K562 (cell line): ENCODE measurements around the gene UVRAG. TPM values are rescaled to one million over a fixed set of nuclear protein-coding genes. Genes with fewer than 3 reads are reported as not detected.
A peak's percentile ranks its signal among the peaks of the same experiment; 100 is the strongest.

Experiments used
- ATAC-seq: fragments of 200-7000 bp; cut with Tn5 transposase; 3 replicates; pipeline ENCODE4 v1.9.1; 2020; ENCODE audit warnings: moderate library complexity
- BruUV-seq: library from RNA; stranded (reverse); fragments of 400-500 nt; replicated peaks from 2 replicates; lab custom pipeline; 2021; lab: Mats Ljungman, UMichigan
- CTCF ChIA-PET: fragments of 300-600 bp; formaldehyde crosslinking; extraction: SDS; loops from one replicate; lab custom pipeline; 2021; ENCODE audit warnings: low intra/inter-chr PET ratio; lab: Yijun Ruan, JAX
- POLR2A ChIA-PET: fragments of 300-600, 350-650 bp; sonication (Branson Sonifier 250); formaldehyde crosslinking; extraction: SDS; loops from one replicate; lab custom pipeline; 2021; ENCODE audit warnings: antibody characterized with exemption, inconsistent platforms; lab: Yijun Ruan, JAX
- DNase-seq, 4 experiments: peaks; one replicate each; pipeline versions ENCODE4 v3.0.0 to v3.0.0-alpha.2; 2011 to 2018; ENCODE audit warnings: low spot score in 3 of 4, mixed read lengths in 3 of 4; ENCODE audit errors: extremely low read depth in 1 of 4
- FAIRE-seq: peaks from 2 replicates; lab custom pipeline; 2011; peaks lifted over from hg19 to GRCh38; lab: Jason Lieb, UNC
- H2AFZ ChIP-seq: 2 replicates; pipeline ENCODE4 v1.6.0; 2011; ENCODE audit warnings: low read depth, low read length, control low read depth, inconsistent platforms
- H3K27ac ChIP-seq: fragments of 200-600 bp; 3 replicates; pipeline ENCODE4 v1.8.0; 2011; ENCODE audit warnings: low read depth, mild to moderate bottlenecking, control low read depth, inconsistent platforms, low read length, moderate library complexity, mixed read lengths; ENCODE audit errors: extremely low read depth
- H3K27me3 ChIP-seq, 2 experiments: fragments of 300-600 bp in 1 of 2; 2 replicates in 1 of 2; 3 replicates in 1 of 2; pipeline versions ENCODE4 v1.6.0 to v1.8.0; 2011; ENCODE audit warnings: inconsistent platforms in 2 of 2, low read length in 2 of 2, mild to moderate bottlenecking in 1 of 2, mixed read lengths in 1 of 2, moderate library complexity in 1 of 2; ENCODE audit not compliant: control insufficient read depth in 2 of 2, insufficient read depth in 2 of 2
- H3K36me3 ChIP-seq: fragments of 300-600 bp; 3 replicates; pipeline ENCODE4 v1.8.0; 2011; ENCODE audit warnings: mild to moderate bottlenecking, low read length, inconsistent platforms; ENCODE audit not compliant: control insufficient read depth, insufficient read depth
- H3K4me1 ChIP-seq, 2 experiments: fragments of 200-600 bp in 1 of 2; replicated peaks in 1 of 2; 2 replicates in 1 of 2; 3 replicates in 1 of 2; pipeline versions ENCODE4 v1.5.1 to v1.8.0; 2011; ENCODE audit warnings: inconsistent platforms in 2 of 2, low read length in 2 of 2, mild to moderate bottlenecking in 1 of 2, mixed read lengths in 1 of 2, moderate library complexity in 1 of 2; ENCODE audit not compliant: control insufficient read depth in 2 of 2, insufficient read depth in 2 of 2
- H3K4me2 ChIP-seq: 2 replicates; pipeline ENCODE4 v1.6.1; 2011; ENCODE audit warnings: low read length, control low read depth, inconsistent platforms, mixed read lengths; ENCODE audit not compliant: insufficient read depth
- H3K4me3 ChIP-seq: fragments of 200-600 bp; sonication (generic), shearing (Covaris generic); 2 replicates; pipeline ENCODE4 v1.5.1; 2016; ENCODE audit warnings: control low read depth, inconsistent platforms
- H3K79me2 ChIP-seq: fragments of 200-600 bp; 3 replicates; pipeline ENCODE4 v1.8.0; 2011; ENCODE audit warnings: low read length, inconsistent platforms; ENCODE audit not compliant: control insufficient read depth, insufficient read depth
- H3K9ac ChIP-seq, 2 experiments: 2 replicates each; pipeline versions ENCODE4 v1.6.0 to v1.6.1; 2011; ENCODE audit warnings: low read depth in 2 of 2, low read length in 2 of 2, control low read depth in 1 of 2, inconsistent platforms in 1 of 2, mild to moderate bottlenecking in 1 of 2, mixed read lengths in 1 of 2; ENCODE audit not compliant: insufficient read depth in 1 of 2
- H3K9me1 ChIP-seq: one replicate; pipeline ENCODE4 v1.6.0; 2011; ENCODE audit warnings: inconsistent platforms, mild to moderate bottlenecking, low read length, moderate library complexity; ENCODE audit not compliant: control insufficient read depth, insufficient read depth
- H3K9me3 ChIP-seq: replicated peaks from 2 replicates; pipeline ENCODE4 v1.5.1; 2011; ENCODE audit warnings: low read depth, low read length, inconsistent platforms; ENCODE audit not compliant: control insufficient read depth, insufficient read depth
- H4K20me1 ChIP-seq: replicated peaks from 2 replicates; pipeline ENCODE4 v1.6.1; 2011; ENCODE audit warnings: low read length, inconsistent platforms, mixed read lengths; ENCODE audit not compliant: control insufficient read depth, insufficient read depth
- ARID1B ChIP-seq: fragments of 450-650 bp; IDR thresholded peaks from 2 replicates; pipeline ENCODE4 v1.6.1; 2016; ENCODE audit warnings: antibody characterized with exemption, mild to moderate bottlenecking, inconsistent platforms
- CC2D1A ChIP-seq: fragments of 450-650 bp; IDR thresholded peaks from 2 replicates; pipeline ENCODE4 v1.6.1; 2017; ENCODE audit warnings: mild to moderate bottlenecking
- CREM ChIP-seq: IDR thresholded peaks from 2 replicates; pipeline ENCODE4 v1.6.1; 2014; ENCODE audit warnings: antibody characterized with exemption, low read depth
- HMGN3 ChIP-seq: IDR thresholded peaks from 2 replicates; pipeline ENCODE4 v1.6.1; 2011; ENCODE audit warnings: borderline replicate concordance, low read depth, mild to moderate bottlenecking, mixed read lengths, low read length; ENCODE audit not compliant: insufficient read length; ENCODE audit errors: extremely low read depth
- KHSRP ChIP-seq: fragments of 450-650 bp; IDR thresholded peaks from 2 replicates; pipeline ENCODE4 v1.6.1; 2017
- NR1H2 ChIP-seq: sonication (generic); formaldehyde crosslinking; IDR thresholded peaks from 2 replicates; pipeline ENCODE4 v1.4.0; 2020; ENCODE audit warnings: mild to moderate bottlenecking, missing genetic modification reagents
- NUFIP1 ChIP-seq: fragments of 450-650 bp; IDR thresholded peaks from 2 replicates; pipeline ENCODE4 v1.6.1; 2018; ENCODE audit not compliant: partially characterized antibody
- RFX5 ChIP-seq: IDR thresholded peaks from 2 replicates; pipeline ENCODE4 v1.6.1; 2011; ENCODE audit warnings: low read depth, mild to moderate bottlenecking, improper control_type of control experiment, low read length
- SAFB2 ChIP-seq: fragments of 200-400 bp; formaldehyde crosslinking; IDR thresholded peaks from 2 replicates; pipeline ENCODE4 v1.6.1; 2018; ENCODE audit warnings: borderline replicate concordance, low read length, low read depth, moderate library complexity; ENCODE audit not compliant: severe bottlenecking
- SIN3B ChIP-seq: fragments of 450-650 bp; IDR thresholded peaks from 2 replicates; pipeline ENCODE4 v1.6.1; 2017; ENCODE audit warnings: low read depth, mild to moderate bottlenecking, moderate library complexity
- STAG1 ChIP-seq: sonication (generic); formaldehyde crosslinking; IDR thresholded peaks from 2 replicates; pipeline ENCODE4 v1.5.0; 2020; ENCODE audit warnings: missing genetic modification reagents, borderline replicate concordance
- ZSCAN32 ChIP-seq: fragments of 450-650 bp; formaldehyde crosslinking; IDR thresholded peaks from 2 replicates; pipeline ENCODE4 v1.4.0; 2020; ENCODE audit warnings: mild to moderate bottlenecking, moderate library complexity
- WGBS: fragments of 100-300 bp; shearing (Covaris generic); methylation state at CpG from one replicate; pipeline ENCODE4 v1.1.6; 2016; ENCODE audit warnings: low coverage, mixed read lengths; ENCODE audit not compliant: insufficient coverage; ENCODE audit errors: missing lambda C conversion rate; 5-methylcytosine and 5-hydroxymethylcytosine counted together
- in situ Hi-C: fragments of 300-500 bp; cut with MboI; formaldehyde crosslinking; loops from 4 replicates; pipeline ENCODE4 v1.15.0; 2018; ENCODE audit warnings: inconsistent platforms, mixed read lengths
- intact Hi-C: fragments of 100-400 bp; cut with micrococcal nuclease; formaldehyde crosslinking; loops from 2 replicates; pipeline ENCODE4 v1.14.2; 2022
- polyA plus RNA-seq, 8 experiments: library from polyadenylated mRNA; depleted of rRNA in 4 of 8; stranded (reverse) in 5 of 8; unstranded in 3 of 8; fragments of >200 nt; fragmentation: Nextera tagmentation in 2 of 8; fragmentation: Illumina TruSeq in 1 of 8; extraction: Ambion mirVana in 2 of 8; extraction: Trizol in 1 of 8; gene quantifications; 2 replicates each; pipeline versions ENCODE4 v1.2.1 to v1.2.3, GENCODE V29; 2011 to 2014; ENCODE audit warnings: inconsistent platforms in 1 of 8, missing spikeins in 1 of 8
- total RNA-seq, 7 experiments: library from RNA; depleted of rRNA in 6 of 7; stranded (reverse); fragments of >200 nt in 6 of 7; fragmentation: Illumina TruSeq in 2 of 7; extraction: Trizol in 2 of 7; gene quantifications; 2 replicates each; pipeline versions ENCODE4 v1.2.1 to v1.2.3, GENCODE V29; 2011 to 2021; ENCODE audit warnings: low replicate concordance in 1 of 7
- TF ChIP-seq, protein P1 (sequence below): fragments of 250-450 bp; sonication (Bioruptor Pico); IDR thresholded peaks from 2 replicates; pipeline ENCODE4 v1.8.0; 2022; ENCODE audit warnings: moderate library complexity, mild to moderate bottlenecking, inconsistent platforms
- TF ChIP-seq, protein P2 (sequence below): sonication (generic); formaldehyde crosslinking; IDR thresholded peaks from 2 replicates; pipeline ENCODE4 v1.8.1; 2023; ENCODE audit warnings: mild to moderate bottlenecking, missing genetic modification reagents
- TF ChIP-seq, protein P3 (sequence below): fragments of 250-450 bp; sonication (Bioruptor Pico); IDR thresholded peaks from 2 replicates; pipeline ENCODE4 v1.8.0; 2021; ENCODE audit warnings: moderate library complexity, mild to moderate bottlenecking, inconsistent platforms

UVRAG gene
- total and polyA plus RNA-seq, 9 of the 15 experiments (the other 6 are each of a cell fraction or from before 2014, with no cell fraction given): 3.1 to 17.8 (median 12.4) TPM

DNA sequence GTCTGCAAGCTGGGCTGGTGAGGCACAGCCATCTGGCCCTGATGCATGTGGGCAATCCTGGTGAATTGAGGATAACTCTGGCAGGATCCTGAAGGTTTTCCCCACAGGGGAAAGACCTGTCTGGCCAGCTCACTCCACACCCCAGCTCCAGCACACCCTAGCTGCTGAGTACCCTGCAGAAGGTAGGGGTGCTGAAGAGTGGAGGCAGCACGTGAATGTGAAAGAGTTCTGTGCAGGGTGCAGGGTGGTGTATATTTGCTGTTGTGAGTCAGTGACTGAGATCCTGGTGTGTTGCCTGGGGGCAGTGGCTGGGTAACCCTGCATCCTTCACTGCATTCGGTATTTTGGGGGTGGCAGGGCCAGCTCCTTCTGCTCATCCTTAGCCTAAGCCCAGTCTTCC, 24.0 kb upstream of the UVRAG start:
- ATAC-seq (peak; percentile 50; the same call in 1 of the 3 replicates), DNase-seq (no peak), FAIRE-seq (no peak)
- Histone ChIP-seq H3K27me3 (no peaks in the 10 kb centered on the region; a peak in 1 of 5 replicates), H3K27ac (no peak overlapping the region), H3K9me1 (no peaks in the 10 kb centered on the region), H3K9ac (peak overlapping the region in 1 of 2 experiments; percentile 39; a peak in 1 of 4 replicates), H3K4me2 (no peak overlapping the region), H3K4me1 (no peaks in the 10 kb centered on the region), H2AFZ (no peak overlapping the region), H3K4me3 (no peak overlapping the region), H4K20me1 (no peaks in the 10 kb centered on the region), H3K9me3 (no peaks in the 10 kb centered on the region), H3K79me2 (no peaks in the 10 kb centered on the region), H3K36me3 (no peaks in the 10 kb centered on the region)
- TF ChIP-seq CC2D1A (no peak), ARID1B (no peak), ZSCAN32 (CRISPR knock-in tag) (no peak), CREM (no peak), SIN3B (no peak), RFX5 (no peak), KHSRP (no peak), SAFB2 (no peak), STAG1 (CRISPR knock-in tag) (no peak), NR1H2 (CRISPR knock-in tag) (no peak), NUFIP1 (no peak), HMGN3 (no peak)
- TF ChIP-seq, protein P1, sequence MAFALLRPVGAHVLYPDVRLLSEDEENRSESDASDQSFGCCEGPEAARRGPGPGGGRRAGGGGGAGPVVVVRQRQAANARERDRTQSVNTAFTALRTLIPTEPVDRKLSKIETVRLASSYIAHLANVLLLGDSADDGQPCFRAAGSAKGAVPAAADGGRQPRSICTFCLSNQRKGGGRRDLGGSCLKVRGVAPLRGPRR: no peak
- TF ChIP-seq, protein P2, sequence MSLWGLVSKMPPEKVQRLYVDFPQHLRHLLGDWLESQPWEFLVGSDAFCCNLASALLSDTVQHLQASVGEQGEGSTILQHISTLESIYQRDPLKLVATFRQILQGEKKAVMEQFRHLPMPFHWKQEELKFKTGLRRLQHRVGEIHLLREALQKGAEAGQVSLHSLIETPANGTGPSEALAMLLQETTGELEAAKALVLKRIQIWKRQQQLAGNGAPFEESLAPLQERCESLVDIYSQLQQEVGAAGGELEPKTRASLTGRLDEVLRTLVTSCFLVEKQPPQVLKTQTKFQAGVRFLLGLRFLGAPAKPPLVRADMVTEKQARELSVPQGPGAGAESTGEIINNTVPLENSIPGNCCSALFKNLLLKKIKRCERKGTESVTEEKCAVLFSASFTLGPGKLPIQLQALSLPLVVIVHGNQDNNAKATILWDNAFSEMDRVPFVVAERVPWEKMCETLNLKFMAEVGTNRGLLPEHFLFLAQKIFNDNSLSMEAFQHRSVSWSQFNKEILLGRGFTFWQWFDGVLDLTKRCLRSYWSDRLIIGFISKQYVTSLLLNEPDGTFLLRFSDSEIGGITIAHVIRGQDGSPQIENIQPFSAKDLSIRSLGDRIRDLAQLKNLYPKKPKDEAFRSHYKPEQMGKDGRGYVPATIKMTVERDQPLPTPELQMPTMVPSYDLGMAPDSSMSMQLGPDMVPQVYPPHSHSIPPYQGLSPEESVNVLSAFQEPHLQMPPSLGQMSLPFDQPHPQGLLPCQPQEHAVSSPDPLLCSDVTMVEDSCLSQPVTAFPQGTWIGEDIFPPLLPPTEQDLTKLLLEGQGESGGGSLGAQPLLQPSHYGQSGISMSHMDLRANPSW (CRISPR knock-in tag): no peak
- TF ChIP-seq, protein P3, sequence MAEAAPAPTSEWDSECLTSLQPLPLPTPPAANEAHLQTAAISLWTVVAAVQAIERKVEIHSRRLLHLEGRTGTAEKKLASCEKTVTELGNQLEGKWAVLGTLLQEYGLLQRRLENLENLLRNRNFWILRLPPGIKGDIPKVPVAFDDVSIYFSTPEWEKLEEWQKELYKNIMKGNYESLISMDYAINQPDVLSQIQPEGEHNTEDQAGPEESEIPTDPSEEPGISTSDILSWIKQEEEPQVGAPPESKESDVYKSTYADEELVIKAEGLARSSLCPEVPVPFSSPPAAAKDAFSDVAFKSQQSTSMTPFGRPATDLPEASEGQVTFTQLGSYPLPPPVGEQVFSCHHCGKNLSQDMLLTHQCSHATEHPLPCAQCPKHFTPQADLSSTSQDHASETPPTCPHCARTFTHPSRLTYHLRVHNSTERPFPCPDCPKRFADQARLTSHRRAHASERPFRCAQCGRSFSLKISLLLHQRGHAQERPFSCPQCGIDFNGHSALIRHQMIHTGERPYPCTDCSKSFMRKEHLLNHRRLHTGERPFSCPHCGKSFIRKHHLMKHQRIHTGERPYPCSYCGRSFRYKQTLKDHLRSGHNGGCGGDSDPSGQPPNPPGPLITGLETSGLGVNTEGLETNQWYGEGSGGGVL (CRISPR knock-in tag): no peak
- 0% methylated on average over 2 of the region's 2 CpGs for WGBS
- in situ Hi-C loops: no loop called here
- intact Hi-C loops: no loop called here
- CTCF ChIA-PET: no interaction called here
- no TSS peak for BruUV-seq
- POLR2A ChIA-PET: no interaction called here
